K562 (cell line): ENCODE results near the gene TTC33. TPM values are rescaled to one million over a fixed set of nuclear protein-coding genes. Genes with fewer than 3 reads are reported as not detected.

Source experiments
- KDM1A ChIP-seq, 2 experiments: fragments of 450-650 bp; IDR thresholded peaks; 2 replicates each; pipeline ENCODE4 v1.6.1; 2016; ENCODE audit warnings: mild to moderate bottlenecking in 2 of 2
- ZC3H4 ChIP-seq: sonication (generic); formaldehyde crosslinking; IDR thresholded peaks from 2 replicates; pipeline ENCODE4 v1.9.0; 2021; ENCODE audit warnings: missing genetic modification reagents, borderline replicate concordance
- polyA plus RNA-seq, 8 experiments: library from polyadenylated mRNA; depleted of rRNA in 4 of 8; stranded (reverse) in 5 of 8; unstranded in 3 of 8; fragments of >200 nt; fragmentation: Nextera tagmentation in 2 of 8; fragmentation: Illumina TruSeq in 1 of 8; extraction: Ambion mirVana in 2 of 8; extraction: Trizol in 1 of 8; gene quantifications; 2 replicates each; pipeline versions ENCODE4 v1.2.1 to v1.2.3, GENCODE V29; 2011 to 2014; ENCODE audit warnings: inconsistent platforms in 1 of 8, missing spikeins in 1 of 8
- total RNA-seq, 7 experiments: library from RNA; depleted of rRNA in 6 of 7; stranded (reverse); fragments of >200 nt in 6 of 7; fragmentation: Illumina TruSeq in 2 of 7; extraction: Trizol in 2 of 7; gene quantifications; 2 replicates each; pipeline versions ENCODE4 v1.2.1 to v1.2.3, GENCODE V29; 2011 to 2021; ENCODE audit warnings: low replicate concordance in 1 of 7
- TF ChIP-seq, protein P1 (sequence below), 2 experiments: fragments of 450-650 bp; formaldehyde crosslinking in 1 of 2; IDR thresholded peaks; 2 replicates each; pipeline versions ENCODE4 v1.4.0 to v1.6.1; 2014 to 2020; ENCODE audit warnings: mild to moderate bottlenecking in 2 of 2, borderline replicate concordance in 1 of 2, low read depth in 1 of 2

The TTC33 gene
- total and polyA plus RNA-seq, 9 of the 15 experiments (the other 6 are each of a cell fraction or from before 2014, with no cell fraction given): 11.5 to 24.9 (median 21.1) TPM

DNA sequence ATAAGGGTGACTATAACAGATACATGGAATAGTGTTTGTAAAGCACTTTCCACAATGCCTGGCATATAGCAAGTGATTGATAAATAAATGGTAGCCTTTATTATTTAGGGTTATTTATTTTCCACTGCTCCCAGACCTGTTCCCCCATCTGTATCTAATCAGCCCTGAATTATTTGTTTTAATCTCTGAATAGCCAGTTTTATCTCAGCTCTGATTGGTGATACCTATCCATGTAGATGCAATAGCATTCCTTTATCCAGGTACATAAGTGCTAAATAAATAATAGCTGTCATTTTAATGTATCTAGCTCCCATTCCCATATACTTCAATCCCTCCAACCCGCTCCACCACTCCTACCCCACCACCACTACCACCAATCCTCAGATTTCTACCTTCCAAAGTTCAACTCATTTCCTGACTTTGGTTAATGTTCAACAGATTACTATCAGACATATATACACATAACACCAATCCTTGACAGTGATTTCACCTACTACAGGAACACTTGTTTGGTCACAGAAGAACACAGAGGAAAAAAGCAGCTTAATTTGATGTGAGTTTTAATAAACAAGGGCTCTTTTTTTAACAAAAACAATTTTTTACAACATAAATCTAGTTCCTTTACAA is 28.4 kb upstream of the TTC33 start (continued):
- TF ChIP-seq, protein P1, sequence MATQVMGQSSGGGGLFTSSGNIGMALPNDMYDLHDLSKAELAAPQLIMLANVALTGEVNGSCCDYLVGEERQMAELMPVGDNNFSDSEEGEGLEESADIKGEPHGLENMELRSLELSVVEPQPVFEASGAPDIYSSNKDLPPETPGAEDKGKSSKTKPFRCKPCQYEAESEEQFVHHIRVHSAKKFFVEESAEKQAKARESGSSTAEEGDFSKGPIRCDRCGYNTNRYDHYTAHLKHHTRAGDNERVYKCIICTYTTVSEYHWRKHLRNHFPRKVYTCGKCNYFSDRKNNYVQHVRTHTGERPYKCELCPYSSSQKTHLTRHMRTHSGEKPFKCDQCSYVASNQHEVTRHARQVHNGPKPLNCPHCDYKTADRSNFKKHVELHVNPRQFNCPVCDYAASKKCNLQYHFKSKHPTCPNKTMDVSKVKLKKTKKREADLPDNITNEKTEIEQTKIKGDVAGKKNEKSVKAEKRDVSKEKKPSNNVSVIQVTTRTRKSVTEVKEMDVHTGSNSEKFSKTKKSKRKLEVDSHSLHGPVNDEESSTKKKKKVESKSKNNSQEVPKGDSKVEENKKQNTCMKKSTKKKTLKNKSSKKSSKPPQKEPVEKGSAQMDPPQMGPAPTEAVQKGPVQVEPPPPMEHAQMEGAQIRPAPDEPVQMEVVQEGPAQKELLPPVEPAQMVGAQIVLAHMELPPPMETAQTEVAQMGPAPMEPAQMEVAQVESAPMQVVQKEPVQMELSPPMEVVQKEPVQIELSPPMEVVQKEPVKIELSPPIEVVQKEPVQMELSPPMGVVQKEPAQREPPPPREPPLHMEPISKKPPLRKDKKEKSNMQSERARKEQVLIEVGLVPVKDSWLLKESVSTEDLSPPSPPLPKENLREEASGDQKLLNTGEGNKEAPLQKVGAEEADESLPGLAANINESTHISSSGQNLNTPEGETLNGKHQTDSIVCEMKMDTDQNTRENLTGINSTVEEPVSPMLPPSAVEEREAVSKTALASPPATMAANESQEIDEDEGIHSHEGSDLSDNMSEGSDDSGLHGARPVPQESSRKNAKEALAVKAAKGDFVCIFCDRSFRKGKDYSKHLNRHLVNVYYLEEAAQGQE (IDR thresholded peaks at IDR 0.05; ENCODE audit: borderline replicate concordance): no peak
- TF ChIP-seq, protein P1 (CRISPR knock-in tag; IDR thresholded peaks at IDR 0.05; ENCODE audit: low read depth): no peak
- no peak for TF ChIP-seq ZC3H4
- TF ChIP-seq KDM1A (IDR thresholded peaks at IDR 0.05): peak; percentile 67 to 69; a peak in 2 of 4 replicates
